ENCODE results near the gene USB1. TPM values are rescaled to one million over a fixed set of nuclear protein-coding genes. Genes with fewer than 3 reads are reported as not detected.

Gene USB1
- total RNA-seq, 2 experiments from 2014 or later = 37.3 to 38.5 TPM

DNA sequence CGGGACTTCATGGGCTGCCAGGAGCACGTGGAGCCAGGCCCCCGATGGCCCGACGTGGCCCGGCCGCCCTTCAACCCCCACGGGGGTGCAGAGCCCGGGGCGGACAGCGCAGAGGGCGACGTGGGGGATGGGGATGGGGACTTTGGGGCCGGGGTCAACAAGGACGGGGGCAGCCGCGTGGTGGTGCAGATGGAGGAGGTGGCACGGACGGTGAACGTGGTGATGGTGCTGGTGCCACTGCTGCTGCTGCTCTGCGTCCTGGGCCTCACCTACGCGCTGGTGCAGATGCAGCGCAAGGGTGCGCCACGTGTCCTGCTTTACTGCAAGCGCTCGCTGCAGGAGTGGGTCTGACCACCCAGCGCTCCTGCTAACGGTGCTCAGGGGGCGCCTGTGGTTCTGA lies 43.9 kb downstream of the USB1 start:
- intact Hi-C loops (cut with DNase I, micrococcal nuclease) = no loop called here
- no peak overlapping the region for H3K27ac Mint-ChIP-seq
- H3K4me3 Mint-ChIP-seq = no peak overlapping the region
- no peaks in the 10 kb centered on the region for H3K9me3 Mint-ChIP-seq (ENCODE audit: low read depth)
- no peaks in the 10 kb centered on the region for H3K36me3 Mint-ChIP-seq (ENCODE audit: low read depth)
- DNase-seq (no peak), ATAC-seq (no peak)
- CTCF ChIA-PET = no interaction called here
- H3K27me3 Mint-ChIP-seq = no peaks in the 10 kb centered on the region
- POLR2A ChIA-PET = no interaction called here
- H3K4me1 Mint-ChIP-seq = no peaks in the 10 kb centered on the region

DNA sequence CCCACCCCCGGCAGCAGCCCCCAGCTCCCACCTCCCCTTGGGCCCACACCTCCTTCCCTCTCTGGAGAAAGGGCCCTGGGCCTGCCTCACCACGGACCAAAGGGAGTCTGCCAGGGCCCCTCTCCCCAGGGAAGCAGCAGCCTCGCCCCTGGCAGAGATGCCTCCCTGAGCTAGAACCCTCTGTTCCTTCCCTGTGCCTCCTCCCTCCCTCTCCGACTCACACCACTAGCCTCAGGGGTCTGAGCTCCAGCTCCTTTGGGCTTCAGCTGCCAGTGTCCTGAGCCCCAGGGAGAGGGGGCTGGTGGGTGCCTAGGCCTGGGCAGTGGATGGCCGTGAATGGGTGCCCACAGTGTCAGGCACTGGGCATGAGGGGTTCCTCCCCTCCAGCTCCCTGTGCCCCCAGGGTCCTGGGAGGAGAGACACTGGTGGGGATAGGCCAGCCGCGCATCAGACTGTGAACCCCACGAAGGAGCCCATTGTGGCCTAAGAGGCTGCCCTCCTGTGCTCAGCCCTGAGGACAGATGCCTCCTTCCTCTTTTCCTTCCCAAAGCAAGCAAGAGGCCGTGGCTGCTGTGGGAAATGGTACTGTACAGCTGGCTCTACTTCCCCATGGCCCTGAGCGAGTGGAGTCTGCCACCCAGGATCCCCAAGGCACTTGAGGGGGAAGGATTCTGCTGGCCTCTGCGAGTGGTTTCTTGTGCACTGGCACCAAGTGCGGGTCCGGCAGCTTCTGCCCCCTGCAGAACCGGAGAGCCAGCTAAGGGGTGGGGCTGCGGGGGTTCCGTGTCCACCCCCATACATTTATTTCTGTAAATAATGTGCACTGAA lies 45.1 kb downstream of the USB1 start:
- H3K27me3 Mint-ChIP-seq = no peaks in the 10 kb centered on the region
- intact Hi-C loops (cut with DNase I, micrococcal nuclease) = no loop called here
- no peak overlapping the region for H3K27ac Mint-ChIP-seq
- no peak for DNase-seq
- H3K36me3 Mint-ChIP-seq (ENCODE audit: low read depth) = no peaks in the 10 kb centered on the region
- POLR2A ChIA-PET = no interaction called here
- no peaks in the 10 kb centered on the region for H3K9me3 Mint-ChIP-seq (ENCODE audit: low read depth)
- no peak for ATAC-seq
- H3K4me1 Mint-ChIP-seq = no peaks in the 10 kb centered on the region
- H3K4me3 Mint-ChIP-seq = no peak overlapping the region
- CTCF ChIA-PET = no interaction called here

DNA sequence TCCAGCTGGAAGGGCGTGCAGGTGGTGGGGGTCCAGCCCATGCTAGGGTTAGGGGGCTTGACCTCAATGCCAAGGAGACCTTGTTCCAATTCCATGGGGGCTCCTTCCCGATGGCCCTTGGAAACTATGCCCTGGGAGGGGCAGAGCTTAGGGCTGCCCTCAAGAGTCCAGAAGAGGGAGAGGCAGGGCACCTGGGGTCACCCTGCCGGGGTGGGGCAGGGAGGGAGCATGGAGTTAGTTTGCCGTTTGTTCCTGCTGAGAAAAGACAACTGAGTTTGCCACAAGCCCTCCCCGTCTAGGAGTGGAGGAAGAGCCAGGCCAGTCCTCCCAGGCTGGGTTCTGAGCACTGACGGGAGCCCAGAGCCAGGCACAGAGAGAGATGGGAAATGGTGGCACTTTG lies 45.7 kb downstream of the USB1 start:
- ChIA-PET CTCF (no interaction called here), POLR2A (no interaction called here)
- intact Hi-C loops (cut with DNase I, micrococcal nuclease) = no loop called here
- Mint-ChIP-seq H3K36me3 (ENCODE audit: low read depth) (no peaks in the 10 kb centered on the region), H3K27me3 (no peaks in the 10 kb centered on the region), H3K4me3 (no peak overlapping the region), H3K4me1 (no peaks in the 10 kb centered on the region), H3K9me3 (ENCODE audit: low read depth) (no peaks in the 10 kb centered on the region), H3K27ac (no peak overlapping the region)
- DNase-seq (no peak), ATAC-seq (no peak)

DNA sequence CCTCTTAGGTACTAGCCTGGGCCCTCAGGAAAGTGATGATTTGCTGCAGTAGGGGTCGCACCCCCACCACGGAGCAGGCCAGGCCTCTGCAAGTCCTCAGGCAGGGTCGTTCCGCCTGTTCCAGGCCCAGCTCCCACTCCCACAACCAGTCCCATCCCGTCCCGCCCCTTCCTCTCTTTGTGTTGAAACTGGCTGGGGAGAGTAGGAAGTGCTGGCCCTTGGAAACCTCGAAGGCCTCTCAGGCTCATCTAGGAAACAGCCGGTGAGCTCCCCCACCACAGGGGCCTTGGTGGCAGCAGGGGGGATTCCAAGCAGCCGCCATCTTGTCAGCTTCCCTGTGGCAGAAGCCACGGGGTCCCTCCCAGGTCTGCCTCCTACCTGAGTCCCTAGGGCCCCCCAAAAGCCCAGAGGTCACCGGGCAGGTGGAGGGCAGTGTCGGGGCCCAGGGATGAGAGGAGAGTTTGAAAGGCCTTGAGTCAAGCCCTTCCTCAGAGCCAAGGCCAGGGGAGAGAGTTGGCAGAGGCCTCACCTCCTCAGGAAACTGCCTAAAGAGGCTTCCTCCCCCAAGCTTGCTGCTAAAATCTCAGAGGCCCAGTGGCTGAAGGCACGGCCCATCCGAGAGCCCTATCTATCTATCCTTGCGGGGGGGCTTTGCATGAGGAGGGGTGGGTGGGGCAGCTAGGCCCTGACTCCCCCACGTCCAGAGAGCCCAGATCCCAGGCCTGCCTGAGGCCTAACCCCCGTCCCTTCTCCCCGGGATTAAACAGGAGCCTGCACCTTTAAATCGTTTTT lies 46.5 kb downstream of the USB1 start:
- ChIA-PET POLR2A (no interaction called here), CTCF (interaction anchor here (0.6 kb wide), 1 partner anchor 473 kb away, joined by 3 read pairs; no protein-coding TSS in a partner anchor)
- Mint-ChIP-seq H3K27me3 (no peaks in the 10 kb centered on the region), H3K27ac (no peak overlapping the region), H3K4me1 (no peaks in the 10 kb centered on the region), H3K9me3 (ENCODE audit: low read depth) (no peaks in the 10 kb centered on the region), H3K36me3 (ENCODE audit: low read depth) (no peaks in the 10 kb centered on the region), H3K4me3 (no peak overlapping the region)
- intact Hi-C loops (cut with DNase I, micrococcal nuclease) = no loop called here
- DNase-seq (no peak), ATAC-seq (no peak)

DNA sequence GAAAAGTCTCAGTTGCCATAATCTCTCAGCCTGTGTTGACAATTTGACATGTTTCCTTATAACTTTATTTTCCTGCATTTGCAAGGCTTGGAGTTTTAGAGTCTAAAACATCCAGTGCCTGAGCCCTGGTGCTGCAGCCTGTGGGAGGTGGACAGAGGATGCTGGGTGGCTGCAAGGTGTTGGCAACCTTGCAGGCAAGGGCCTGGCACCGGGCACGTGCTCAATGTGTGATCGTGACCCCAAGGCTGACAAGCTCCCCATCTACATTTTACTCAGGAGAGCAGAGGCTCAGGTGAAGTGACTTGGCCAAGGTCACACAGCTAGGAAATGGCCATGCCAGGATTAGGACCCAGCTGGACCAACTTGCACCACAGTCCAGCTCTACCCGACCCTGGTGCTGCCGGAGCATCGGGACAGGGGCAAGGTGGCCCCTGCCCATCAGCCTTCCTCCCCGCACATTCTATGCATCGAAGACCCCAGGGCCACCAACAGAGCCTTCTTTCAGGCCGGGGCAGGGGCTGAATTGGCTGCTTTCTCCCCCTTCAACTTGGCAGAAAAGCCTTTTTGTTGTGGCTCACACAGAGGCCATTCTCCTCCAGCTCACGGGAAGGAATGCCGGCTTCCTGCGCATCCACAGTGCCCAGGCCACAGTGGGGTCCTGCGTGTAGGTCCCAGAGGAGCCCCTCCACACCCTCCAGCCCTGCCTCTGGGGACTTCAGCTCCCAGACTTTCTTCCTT lies 47.5 kb downstream of the USB1 start:
- CTCF ChIA-PET = interaction anchor here (0.7 kb wide), 1 partner anchor 152 kb away, joined by 3 read pairs; no protein-coding TSS in a partner anchor
- Mint-ChIP-seq H3K36me3 (ENCODE audit: low read depth) (no peaks in the 10 kb centered on the region), H3K4me1 (no peaks in the 10 kb centered on the region), H3K9me3 (ENCODE audit: low read depth) (no peaks in the 10 kb centered on the region), H3K27ac (no peak overlapping the region), H3K27me3 (no peaks in the 10 kb centered on the region), H3K4me3 (no peak overlapping the region)
- intact Hi-C loops (cut with DNase I, micrococcal nuclease) = no loop called here
- DNase-seq (no peak), ATAC-seq (no peak)
- POLR2A ChIA-PET = no interaction called here

DNA sequence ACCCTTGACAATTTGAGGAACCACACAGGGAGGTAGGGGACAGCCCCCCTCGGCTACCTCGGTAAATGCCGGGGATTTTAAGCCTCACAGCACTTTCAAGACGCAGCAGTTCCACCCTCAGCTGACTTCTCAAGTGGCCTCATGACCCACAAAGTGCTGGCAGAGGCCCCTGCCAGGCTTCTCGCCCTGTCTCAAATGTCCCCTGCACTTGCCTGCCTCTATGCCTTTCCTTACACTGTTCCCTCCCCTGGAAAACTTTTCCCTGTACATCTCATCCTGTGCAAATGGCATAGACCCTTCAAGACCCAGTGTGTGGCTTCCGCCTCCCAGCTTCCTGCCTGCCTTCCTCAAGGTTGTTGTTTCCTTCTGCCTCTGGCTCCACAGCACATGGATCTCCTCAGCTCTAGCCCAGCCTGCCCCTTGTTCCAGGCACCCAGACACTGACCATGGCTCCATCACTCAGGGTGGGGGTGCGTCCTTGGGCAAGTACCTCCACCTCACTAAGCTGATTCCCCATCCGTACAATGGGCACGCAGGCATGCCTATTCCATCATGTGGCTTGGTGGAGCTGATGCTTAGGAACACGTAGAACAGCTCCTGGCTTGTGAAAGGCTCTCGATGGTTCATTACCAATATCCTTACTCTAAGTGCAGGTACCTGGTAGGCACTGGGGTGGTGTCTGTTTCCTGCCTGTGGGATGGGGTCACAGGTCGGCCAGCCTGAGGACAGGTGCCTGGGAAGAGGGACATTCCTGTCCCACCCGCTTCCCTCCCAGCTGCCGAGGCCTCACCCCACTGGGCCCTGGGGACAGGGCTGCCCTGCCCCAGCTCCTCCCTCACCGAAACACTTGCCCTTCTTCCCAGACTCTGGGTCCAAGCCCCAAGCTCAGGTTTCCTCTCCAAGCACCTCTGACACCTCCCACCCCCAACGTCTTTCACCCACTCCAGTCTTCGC lies 48.3 kb downstream of the USB1 start:
- Mint-ChIP-seq H3K9me3 (ENCODE audit: low read depth) (no peaks in the 10 kb centered on the region), H3K27ac (no peak overlapping the region), H3K4me3 (no peak overlapping the region), H3K36me3 (ENCODE audit: low read depth) (no peaks in the 10 kb centered on the region), H3K4me1 (no peaks in the 10 kb centered on the region), H3K27me3 (no peaks in the 10 kb centered on the region)
- ATAC-seq = no peak
- DNase-seq = no peak
- ChIA-PET CTCF (interaction anchor here (0.7 kb wide), 1 partner anchor 151 kb away, joined by 3 read pairs; no protein-coding TSS in a partner anchor), POLR2A (interaction anchor here (0.6 kb wide), 1 partner anchor 255 kb away, joined by 3 read pairs; no protein-coding TSS in a partner anchor)
- intact Hi-C loops (cut with DNase I, micrococcal nuclease) = no loop called here

DNA sequence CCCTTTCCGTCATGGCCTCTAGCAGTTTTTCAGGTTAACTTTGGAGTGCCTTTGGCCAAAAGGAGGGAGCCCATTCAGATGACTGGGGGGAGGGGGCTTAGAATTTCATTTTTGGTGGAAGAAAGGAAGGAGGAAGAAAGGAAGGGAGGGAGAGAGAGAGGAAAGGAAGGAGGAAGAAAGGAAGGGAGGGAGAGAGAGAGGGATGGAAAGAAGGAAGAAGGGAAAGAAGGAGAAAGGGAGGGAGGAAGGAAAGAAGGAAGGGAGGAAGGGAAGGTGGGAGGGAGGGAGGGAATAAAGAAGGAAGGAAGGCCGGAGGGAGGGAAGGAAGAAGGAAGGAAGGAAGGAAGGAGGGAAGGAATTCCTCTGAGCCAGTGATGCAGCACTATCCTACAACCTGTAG lies 50.1 kb downstream of the USB1 start:
- POLR2A ChIA-PET = no interaction called here
- CTCF ChIA-PET = no interaction called here
- no peaks in the 10 kb centered on the region for H3K9me3 Mint-ChIP-seq (ENCODE audit: low read depth)
- no peaks in the 10 kb centered on the region for H3K36me3 Mint-ChIP-seq (ENCODE audit: low read depth)
- DNase-seq (no peak), ATAC-seq (no peak)
- intact Hi-C loops (cut with DNase I, micrococcal nuclease) = no loop called here
- H3K4me3 Mint-ChIP-seq = no peak overlapping the region
- H3K27ac Mint-ChIP-seq = no peak overlapping the region
- H3K4me1 Mint-ChIP-seq = no peaks in the 10 kb centered on the region
- no peaks in the 10 kb centered on the region for H3K27me3 Mint-ChIP-seq

DNA sequence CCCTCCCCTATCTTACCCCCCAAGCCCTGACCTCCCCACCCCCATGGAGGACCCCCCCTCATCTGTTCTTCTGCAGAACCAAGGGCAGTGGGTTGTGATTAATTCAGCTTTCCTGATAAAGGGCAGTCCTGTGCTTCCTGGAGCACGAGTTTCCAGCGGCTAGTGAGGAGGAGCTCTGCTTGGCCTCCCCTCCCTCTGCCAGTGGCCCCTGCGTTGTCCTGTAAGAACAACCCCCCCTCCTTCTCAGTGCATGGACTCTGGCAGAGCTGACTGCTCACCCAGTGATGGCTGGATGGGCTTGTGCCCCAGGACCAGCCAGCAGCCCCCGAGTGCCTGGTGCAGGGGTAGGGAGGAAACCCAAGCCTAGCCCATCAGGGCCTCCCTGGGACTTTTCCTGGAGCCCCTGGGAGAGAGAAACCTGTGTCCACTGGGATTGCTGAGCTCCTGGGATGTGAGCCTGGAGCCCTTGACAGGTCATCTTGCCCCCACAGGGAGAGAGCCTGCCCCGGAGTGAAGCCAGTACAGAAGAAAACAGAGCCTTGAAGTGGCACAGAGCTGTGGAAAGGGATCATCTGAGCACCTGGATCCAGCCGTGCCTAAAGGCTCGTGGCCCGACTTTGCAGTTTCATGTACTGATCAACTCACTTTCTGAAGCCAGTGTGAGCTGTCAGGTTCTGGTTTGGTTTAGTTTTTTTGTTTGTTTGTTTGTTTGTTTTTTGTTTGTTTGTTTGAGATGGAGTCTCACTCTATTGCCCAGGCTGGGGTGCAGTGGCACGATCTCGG lies 50.8 kb downstream of the USB1 start:
- ChIA-PET POLR2A (no interaction called here), CTCF (no interaction called here)
- no peaks in the 10 kb centered on the region for H3K27me3 Mint-ChIP-seq

DNA sequence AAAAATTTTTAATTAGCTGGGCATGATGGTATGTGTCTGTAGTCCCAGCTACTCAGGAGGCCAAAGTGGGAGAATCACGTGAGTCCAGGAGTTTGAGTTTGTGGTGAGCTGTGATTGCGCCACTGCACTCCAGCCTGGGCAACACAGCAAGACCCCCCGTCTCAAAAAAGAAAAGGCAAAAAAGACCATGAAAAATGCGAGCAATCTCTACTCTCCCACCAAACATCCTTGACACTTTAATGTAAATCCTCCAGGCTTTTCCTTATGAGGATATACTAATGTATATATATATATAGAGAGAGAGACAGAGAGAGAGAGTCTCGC lies 52.4 kb downstream of the USB1 start:
- ChIA-PET CTCF (interaction anchor here (0.5 kb wide), 1 partner anchor 77 kb away, joined by 3 read pairs; no protein-coding TSS in a partner anchor), POLR2A (no interaction called here)
- no peaks in the 10 kb centered on the region for H3K36me3 Mint-ChIP-seq (ENCODE audit: low read depth)
- no peak for ATAC-seq
- H3K4me3 Mint-ChIP-seq = no peak overlapping the region
- H3K9me3 Mint-ChIP-seq (ENCODE audit: low read depth) = no peaks in the 10 kb centered on the region
- no peak overlapping the region for H3K27ac Mint-ChIP-seq
- no peak for DNase-seq
- H3K4me1 Mint-ChIP-seq = no peaks in the 10 kb centered on the region
- H3K27me3 Mint-ChIP-seq = no peaks in the 10 kb centered on the region
- intact Hi-C loops (cut with DNase I, micrococcal nuclease) = no loop called here

More for the DNA sequence above, 50.8 kb downstream of the USB1 start:
- intact Hi-C loops (cut with DNase I, micrococcal nuclease) = no loop called here
- Mint-ChIP-seq H3K9me3 (ENCODE audit: low read depth) (no peaks in the 10 kb centered on the region), H3K4me1 (no peaks in the 10 kb centered on the region), H3K27ac (no peak overlapping the region), H3K4me3 (no peak overlapping the region), H3K36me3 (ENCODE audit: low read depth) (no peaks in the 10 kb centered on the region)
- DNase-seq = no peak
- no peak for ATAC-seq

DNA sequence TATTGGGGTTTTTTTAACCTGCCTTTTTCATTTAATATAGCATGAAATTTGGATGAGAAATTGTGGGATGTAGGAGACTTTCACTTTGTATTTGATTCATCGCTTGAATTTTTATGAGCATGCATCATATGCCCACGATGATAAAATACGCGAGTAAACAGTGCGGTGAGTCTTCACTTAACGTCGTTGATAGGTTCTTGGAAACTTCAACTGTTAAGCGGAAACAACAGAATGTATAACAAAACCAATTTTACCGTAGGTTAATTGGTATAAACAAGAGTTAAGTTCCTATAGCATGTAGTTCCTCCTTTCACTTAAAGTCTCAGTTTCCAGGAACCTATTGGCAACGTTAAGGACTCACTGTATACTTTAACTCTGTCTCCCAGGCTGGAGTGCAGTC lies 53.1 kb downstream of the USB1 start:
- intact Hi-C loops (cut with DNase I, micrococcal nuclease) = no loop called here
- Mint-ChIP-seq H3K9me3 (ENCODE audit: low read depth) (no peaks in the 10 kb centered on the region), H3K4me1 (no peaks in the 10 kb centered on the region), H3K27ac (no peak overlapping the region), H3K27me3 (no peaks in the 10 kb centered on the region), H3K4me3 (no peak overlapping the region), H3K36me3 (ENCODE audit: low read depth) (no peaks in the 10 kb centered on the region)
- ATAC-seq (peak; percentile 82), DNase-seq (peak; percentile 13)
- ChIA-PET POLR2A (no interaction called here), CTCF (no interaction called here)
